Smooth muscle cell (in vitro differentiated cells): ENCODE results near the gene SHE. TPM values are rescaled to one million over a fixed set of nuclear protein-coding genes. Genes with fewer than 3 reads are reported as not detected.

Source experiments
- DNase-seq: peaks from one replicate; lab custom pipeline; 2025; ENCODE audit not compliant: unreplicated experiment; lab: John Stamatoyannopoulos, UW
- H2AFZ ChIP-seq: fragments of 200-600 bp; sonication (generic); 2 replicates; pipeline ENCODE4 v1.6.0; 2016; ENCODE audit warnings: antibody characterized with exemption, low read depth, mild to moderate bottlenecking
- H3F3A ChIP-seq: fragments of 200-600 bp; sonication (generic); 2 replicates; pipeline ENCODE4 v1.6.0; 2017; ENCODE audit warnings: antibody characterized with exemption, low read depth
- H3K27ac ChIP-seq: fragments of 200-600 bp; sonication (generic); 2 replicates; pipeline ENCODE4 v1.5.1; 2016; ENCODE audit warnings: low read depth, mild to moderate bottlenecking
- H3K27me3 ChIP-seq: fragments of 200-600 bp; sonication (generic); 2 replicates; pipeline ENCODE4 v1.6.1; 2016; ENCODE audit warnings: low read depth, mild to moderate bottlenecking
- H3K36me3 ChIP-seq: fragments of 200-600 bp; sonication (generic); 2 replicates; pipeline ENCODE4 v1.5.1; 2016; ENCODE audit warnings: low read depth
- H3K4me1 ChIP-seq: fragments of 200-600 bp; sonication (generic); 2 replicates; pipeline ENCODE4 v1.5.1; 2016; ENCODE audit warnings: low read depth
- H3K4me2 ChIP-seq: fragments of 200-600 bp; sonication (generic); 2 replicates; pipeline ENCODE4 v1.6.0; 2016; ENCODE audit warnings: mild to moderate bottlenecking
- H3K4me3 ChIP-seq: fragments of 200-600 bp; sonication (generic); 2 replicates; pipeline ENCODE4 v1.5.1; 2016; ENCODE audit warnings: mild to moderate bottlenecking
- H3K79me2 ChIP-seq: fragments of 200-600 bp; sonication (generic); 2 replicates; pipeline ENCODE4 v1.6.0; 2016; ENCODE audit warnings: low read depth, mild to moderate bottlenecking
- H3K9ac ChIP-seq: fragments of 200-600 bp; sonication (generic); 2 replicates; pipeline ENCODE4 v1.6.0; 2016; ENCODE audit warnings: low read depth
- H3K9me3 ChIP-seq: fragments of 200-600 bp; sonication (generic); replicated peaks from 2 replicates; pipeline ENCODE4 v1.5.1; 2016; ENCODE audit warnings: low read depth
- H4K20me1 ChIP-seq: fragments of 200-600 bp; sonication (generic); 2 replicates; pipeline ENCODE4 v1.6.0; 2016; ENCODE audit warnings: low read depth
- WGBS: methylation state at CpG from one replicate; pipeline ENCODE4 v1.1.7; 2016; ENCODE audit warnings: low lambda C conversion rate; 5-methylcytosine and 5-hydroxymethylcytosine counted together
- polyA plus RNA-seq: library from polyadenylated mRNA; unstranded; fragments of >200 nt; fragmentation: Nextera tagmentation; extraction: Ambion mirVana; gene quantifications from 2 replicates; pipeline ENCODE4 v1.2.1, GENCODE V29; 2016
- total RNA-seq: library from RNA; depleted of rRNA; stranded (reverse); fragments of >200 nt; gene quantifications from 2 replicates; pipeline ENCODE4 v1.2.3, GENCODE V29; 2014
- TF ChIP-seq, protein P1 (sequence below): fragments of 200-600 bp; sonication (generic); IDR thresholded peaks from 2 replicates; pipeline ENCODE4 v1.5.1; 2017; ENCODE audit warnings: borderline replicate concordance, mild to moderate bottlenecking, antibody characterized with exemption; ENCODE audit not compliant: insufficient read depth, poor library complexity, severe bottlenecking

The SHE gene
- total and polyA plus RNA-seq, 2 experiments from 2014 or later = 0.39 to 0.45 TPM

DNA sequence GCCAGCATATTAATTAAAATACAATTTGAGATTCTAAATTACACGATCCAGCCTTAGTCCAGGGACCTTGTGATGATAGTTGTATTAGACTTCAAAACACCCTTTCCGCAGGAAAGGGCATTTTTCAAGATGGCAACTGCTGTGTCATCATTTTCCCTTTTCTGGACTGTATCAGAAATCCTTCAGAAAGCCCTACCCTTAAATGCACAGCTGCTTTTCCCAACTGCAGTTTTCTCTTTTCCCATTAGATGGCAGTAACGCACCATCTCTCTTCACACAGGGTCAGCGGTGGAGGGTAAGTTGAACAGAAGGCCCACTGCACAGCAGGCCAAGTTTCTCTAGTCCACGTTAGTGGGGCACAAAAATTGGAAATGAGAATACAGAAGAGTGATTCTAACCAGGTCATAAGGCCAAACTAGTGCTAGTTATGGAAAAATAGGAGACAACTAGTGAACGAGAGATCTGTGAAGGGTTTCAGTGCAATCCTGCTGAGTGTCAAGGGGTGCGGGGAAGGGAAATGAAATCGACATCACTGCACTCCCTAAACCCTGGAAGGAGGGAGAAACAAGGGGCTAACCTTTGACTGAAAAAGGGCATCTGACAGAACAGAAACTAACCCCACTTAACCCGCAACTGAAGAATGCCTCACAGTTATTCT lies 22.3 kb downstream of the SHE start:
- TF ChIP-seq, protein P1, sequence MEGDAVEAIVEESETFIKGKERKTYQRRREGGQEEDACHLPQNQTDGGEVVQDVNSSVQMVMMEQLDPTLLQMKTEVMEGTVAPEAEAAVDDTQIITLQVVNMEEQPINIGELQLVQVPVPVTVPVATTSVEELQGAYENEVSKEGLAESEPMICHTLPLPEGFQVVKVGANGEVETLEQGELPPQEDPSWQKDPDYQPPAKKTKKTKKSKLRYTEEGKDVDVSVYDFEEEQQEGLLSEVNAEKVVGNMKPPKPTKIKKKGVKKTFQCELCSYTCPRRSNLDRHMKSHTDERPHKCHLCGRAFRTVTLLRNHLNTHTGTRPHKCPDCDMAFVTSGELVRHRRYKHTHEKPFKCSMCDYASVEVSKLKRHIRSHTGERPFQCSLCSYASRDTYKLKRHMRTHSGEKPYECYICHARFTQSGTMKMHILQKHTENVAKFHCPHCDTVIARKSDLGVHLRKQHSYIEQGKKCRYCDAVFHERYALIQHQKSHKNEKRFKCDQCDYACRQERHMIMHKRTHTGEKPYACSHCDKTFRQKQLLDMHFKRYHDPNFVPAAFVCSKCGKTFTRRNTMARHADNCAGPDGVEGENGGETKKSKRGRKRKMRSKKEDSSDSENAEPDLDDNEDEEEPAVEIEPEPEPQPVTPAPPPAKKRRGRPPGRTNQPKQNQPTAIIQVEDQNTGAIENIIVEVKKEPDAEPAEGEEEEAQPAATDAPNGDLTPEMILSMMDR = peak; percentile 97
- Histone ChIP-seq H3K27me3 (no peaks in the 10 kb centered on the region), H3F3A (peaks cover 5% of the 10 kb centered on the region), H3K9ac (no peak overlapping the region), H3K4me1 (no peaks in the 10 kb centered on the region), H3K36me3 (no peaks in the 10 kb centered on the region), H3K4me3 (no peak overlapping the region), H3K27ac (peak overlapping the region; percentile 29), H4K20me1 (no peaks in the 10 kb centered on the region), H2AFZ (peak overlapping the region; percentile 37), H3K9me3 (no peaks in the 10 kb centered on the region), H3K79me2 (no peaks in the 10 kb centered on the region), H3K4me2 (no peak overlapping the region)
- WGBS = 38% methylated on average over 9 of the region's 9 CpGs
- peak; percentile 13 for DNase-seq

DNA sequence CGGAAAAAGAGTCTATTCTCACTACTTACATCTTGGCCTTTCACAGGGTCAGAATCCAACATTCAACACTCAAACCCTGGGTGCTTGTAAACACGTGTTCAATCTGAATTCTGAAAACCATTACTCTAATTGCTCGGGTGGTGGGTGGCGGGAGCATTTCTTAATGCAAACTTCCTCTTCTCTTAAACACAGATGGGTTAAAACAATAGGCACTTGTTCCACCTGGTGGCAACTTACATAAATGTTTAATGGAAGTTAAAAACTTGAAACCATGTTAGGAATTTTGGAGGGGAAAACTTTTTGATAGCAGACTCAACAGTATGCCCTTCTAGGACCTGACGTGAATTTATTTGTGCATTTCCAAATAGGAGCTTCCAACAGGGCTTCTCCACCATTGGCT lies 23.6 kb downstream of the SHE start:
- 64% methylated on average over 5 of the region's 5 CpGs for WGBS
- peaks cover 5% of the 10 kb centered on the region for H3F3A ChIP-seq
- H2AFZ ChIP-seq = no peak overlapping the region
- H3K4me2 ChIP-seq = no peak overlapping the region
- TF ChIP-seq, protein P1 = no peak
- no peaks in the 10 kb centered on the region for H3K27me3 ChIP-seq
- H3K9ac ChIP-seq = no peak overlapping the region
- no peaks in the 10 kb centered on the region for H3K9me3 ChIP-seq
- no peaks in the 10 kb centered on the region for H3K79me2 ChIP-seq
- no peak for DNase-seq
- no peak overlapping the region for H3K4me3 ChIP-seq
- no peaks in the 10 kb centered on the region for H3K36me3 ChIP-seq
- H3K27ac ChIP-seq = no peak overlapping the region
- H3K4me1 ChIP-seq = no peaks in the 10 kb centered on the region
- H4K20me1 ChIP-seq = no peaks in the 10 kb centered on the region

DNA sequence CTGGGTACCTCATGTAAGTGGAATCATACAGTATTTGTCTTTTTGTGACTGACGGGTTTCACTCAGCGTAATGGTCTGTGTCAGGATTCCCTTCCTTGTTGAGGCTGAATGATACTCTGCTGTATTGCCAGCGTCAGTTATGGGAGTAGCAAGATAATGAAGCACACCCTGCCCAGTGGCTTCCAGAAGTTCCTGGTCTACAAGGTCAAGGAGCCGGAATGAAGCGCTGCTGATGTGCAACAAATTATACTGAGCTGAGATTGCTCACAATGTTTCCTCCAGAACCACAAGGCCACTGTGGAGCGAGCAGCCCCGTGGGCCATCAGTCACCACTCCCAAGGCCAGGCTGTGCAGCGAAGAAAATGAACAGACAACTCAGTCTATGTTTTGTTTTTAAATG lies 24.2 kb downstream of the SHE start:
- Histone ChIP-seq H3K9ac (no peak overlapping the region), H3K4me3 (no peak overlapping the region), H3K4me1 (no peaks in the 10 kb centered on the region), H3F3A (peaks cover 5% of the 10 kb centered on the region), H3K9me3 (no peaks in the 10 kb centered on the region), H3K79me2 (no peaks in the 10 kb centered on the region), H4K20me1 (no peaks in the 10 kb centered on the region), H3K27ac (no peak overlapping the region), H2AFZ (no peak overlapping the region), H3K4me2 (no peak overlapping the region), H3K27me3 (no peaks in the 10 kb centered on the region), H3K36me3 (no peaks in the 10 kb centered on the region)
- WGBS = 85% methylated on average over 8 of the region's 8 CpGs
- TF ChIP-seq, protein P1 = no peak
- no peak for DNase-seq

DNA sequence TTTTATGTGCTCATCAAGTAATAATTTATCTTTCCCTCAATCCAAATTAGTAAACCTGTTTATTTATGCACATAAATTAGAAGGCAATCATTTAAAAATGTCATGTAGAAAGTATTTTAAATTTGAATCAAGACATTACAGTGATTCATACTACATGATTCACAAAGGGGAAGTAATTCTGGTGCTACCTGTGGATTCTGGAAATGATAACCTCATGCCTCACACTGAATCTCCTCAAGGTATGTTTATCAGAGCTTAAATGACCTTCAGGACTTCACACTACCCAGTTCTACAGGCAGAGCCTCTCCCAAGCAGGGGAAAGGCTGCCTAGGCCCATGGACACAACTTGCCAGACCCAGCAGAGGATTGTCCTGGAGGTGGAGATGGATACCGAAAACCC lies 25.4 kb downstream of the SHE start:
- H3K9ac ChIP-seq = no peak overlapping the region
- 100% methylated on average over 1 of the region's 1 CpG for WGBS

More for the DNA sequence above, 25.4 kb downstream of the SHE start:
- Histone ChIP-seq H3K27ac (no peak overlapping the region), H3K4me1 (no peaks in the 10 kb centered on the region), H3K79me2 (no peaks in the 10 kb centered on the region), H3K36me3 (no peaks in the 10 kb centered on the region), H3K27me3 (no peaks in the 10 kb centered on the region), H4K20me1 (no peaks in the 10 kb centered on the region), H2AFZ (no peak overlapping the region), H3K9me3 (no peaks in the 10 kb centered on the region), H3F3A (peaks cover 5% of the 10 kb centered on the region), H3K4me3 (no peak overlapping the region), H3K4me2 (no peak overlapping the region)
- TF ChIP-seq, protein P1 = no peak
- DNase-seq = no peak
